Measurements from ENCODE around the gene RSPH6A.
A peak's percentile ranks its signal among the peaks of the same experiment; 100 is the strongest.

The RSPH6A gene

DNA sequence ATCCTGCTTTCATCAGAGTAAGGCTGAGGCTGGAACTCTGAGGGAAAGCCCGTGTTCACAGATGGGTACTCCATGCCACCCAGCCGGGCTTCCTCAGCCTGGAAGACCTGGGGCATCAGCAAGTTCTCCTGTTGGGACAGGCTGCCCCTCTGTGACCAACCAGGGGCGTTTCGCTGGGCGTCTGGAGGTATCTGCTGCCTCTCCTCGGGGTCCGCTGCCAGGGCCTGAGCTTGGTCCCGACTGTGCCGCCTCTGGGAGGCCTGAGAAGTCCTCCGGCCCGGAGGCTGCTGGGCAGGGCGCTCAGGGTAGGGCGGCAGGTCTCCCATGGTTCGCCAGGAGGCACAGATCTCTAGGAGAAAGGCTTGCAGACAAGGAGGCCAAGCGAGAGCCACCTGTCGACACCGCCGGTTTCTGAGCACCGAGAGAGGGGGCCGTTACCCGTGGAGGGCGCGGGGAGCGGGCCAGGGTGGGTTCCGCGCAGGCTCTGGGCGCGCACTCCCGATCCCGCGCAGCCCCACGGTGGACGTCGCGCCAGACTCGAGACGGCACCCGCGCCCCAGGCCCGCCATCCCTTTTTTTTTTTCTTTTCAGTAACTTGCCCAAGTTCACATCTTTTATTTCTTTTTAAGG, at the start of gene RSPH6A:
Gene RSPH6A, minus strand, starts transcription at position 458 of the 630 bp plus-strand sequence. Its CDS starts 132 bp downstream, at position 326.
- ATAC-seq, result no peak
- no peak within 1 kb of the TSS for H3K4me3 Mint-ChIP-seq
- no peaks in the 10 kb centered on the region for H3K36me3 Mint-ChIP-seq
- H3K4me1 Mint-ChIP-seq, result peaks cover 16% of the 10 kb centered on the region
- H3K27me3 Mint-ChIP-seq, result no peaks in the 10 kb centered on the region
- no peak within 1 kb of the TSS for H3K27ac Mint-ChIP-seq
- no peaks in the 10 kb centered on the region for H3K9me3 Mint-ChIP-seq

DNA sequence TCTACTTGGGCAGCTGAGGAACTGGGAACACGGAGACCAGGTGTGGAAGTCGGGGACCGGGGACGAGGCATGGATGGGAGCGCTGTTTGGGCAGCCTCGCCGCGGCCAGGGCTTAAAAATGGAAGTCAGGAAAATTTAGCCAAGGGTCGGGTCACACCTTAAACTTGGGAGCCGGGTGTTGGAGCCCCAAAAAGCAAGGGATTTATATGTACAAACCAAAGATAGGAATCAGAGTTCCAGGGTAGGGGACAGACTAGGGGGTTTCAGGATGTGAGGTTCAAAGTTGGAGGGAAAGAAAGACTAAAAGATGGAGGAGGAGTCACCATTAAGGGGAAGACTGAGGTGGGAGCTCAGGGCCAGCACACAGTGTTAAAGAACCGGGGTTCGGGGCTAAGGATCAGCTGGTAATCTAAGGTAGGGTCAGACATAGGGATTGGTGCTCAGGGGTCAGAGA, 49.5 kb upstream of the RSPH6A start:
- H3K4me3 Mint-ChIP-seq, result no peak overlapping the region
- H3K27ac Mint-ChIP-seq, result no peak overlapping the region
- H3K4me1 Mint-ChIP-seq, result peaks cover 36% of the 10 kb centered on the region
- peaks cover 26% of the 10 kb centered on the region for H3K27me3 Mint-ChIP-seq
- H3K36me3 Mint-ChIP-seq, result peaks cover 11% of the 10 kb centered on the region
- ATAC-seq, result no peak
- H3K9me3 Mint-ChIP-seq, result no peaks in the 10 kb centered on the region

DNA sequence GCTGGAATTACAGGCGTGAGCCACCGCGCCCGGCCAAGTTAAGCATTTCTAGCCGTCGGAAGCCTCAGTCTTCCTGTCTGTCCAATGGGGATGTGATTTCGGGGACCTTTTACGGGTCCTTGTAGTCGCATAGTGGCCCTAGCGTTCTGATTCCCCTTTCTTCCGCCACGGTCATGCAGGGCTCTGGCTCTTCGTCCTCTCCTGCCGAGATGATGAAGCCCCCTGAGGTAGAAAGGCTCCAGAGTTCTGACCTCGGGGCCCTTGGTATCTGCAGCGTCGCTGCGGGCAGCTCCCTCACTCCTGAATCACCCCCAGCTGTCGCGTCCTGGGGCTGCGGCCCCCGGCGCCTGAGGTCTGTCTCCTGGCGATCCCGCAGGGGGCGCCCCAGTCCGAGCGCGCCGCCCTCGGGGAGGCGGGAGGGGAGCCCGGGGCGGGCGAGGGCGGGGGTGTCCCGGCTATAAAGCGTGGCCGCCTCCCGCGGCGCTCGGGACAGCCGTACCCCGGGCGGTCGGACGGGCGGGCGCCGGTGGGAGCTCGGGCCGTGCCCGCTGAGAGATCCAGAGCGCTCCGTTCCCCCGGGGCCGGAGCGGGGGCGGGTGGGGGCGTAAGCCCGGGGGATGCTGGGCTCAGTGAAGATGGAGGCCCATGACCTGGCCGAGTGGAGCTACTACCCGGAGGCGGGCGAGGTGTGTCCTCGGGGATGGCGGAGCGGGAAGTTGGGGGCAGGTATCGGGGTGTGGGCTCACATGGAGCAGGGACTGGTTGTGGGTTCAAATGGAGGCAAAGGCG, 48.9 kb upstream of the RSPH6A start, which contains the start of gene FOXA3:
Gene FOXA3, plus strand, starts transcription at position 487 of the 789 bp plus-strand sequence. Its CDS starts 131 bp downstream, at position 618.
- Mint-ChIP-seq H3K4me1 (peaks cover 40% of the 10 kb centered on the region), H3K27me3 (peaks cover 26% of the 10 kb centered on the region), H3K36me3 (peaks cover 17% of the 10 kb centered on the region), H3K4me3 (peak within 1 kb of the TSS; percentile 90), H3K9me3 (no peaks in the 10 kb centered on the region), H3K27ac (peak within 1 kb of the TSS; percentile 93)
- peak; percentile 14 for ATAC-seq

DNA sequence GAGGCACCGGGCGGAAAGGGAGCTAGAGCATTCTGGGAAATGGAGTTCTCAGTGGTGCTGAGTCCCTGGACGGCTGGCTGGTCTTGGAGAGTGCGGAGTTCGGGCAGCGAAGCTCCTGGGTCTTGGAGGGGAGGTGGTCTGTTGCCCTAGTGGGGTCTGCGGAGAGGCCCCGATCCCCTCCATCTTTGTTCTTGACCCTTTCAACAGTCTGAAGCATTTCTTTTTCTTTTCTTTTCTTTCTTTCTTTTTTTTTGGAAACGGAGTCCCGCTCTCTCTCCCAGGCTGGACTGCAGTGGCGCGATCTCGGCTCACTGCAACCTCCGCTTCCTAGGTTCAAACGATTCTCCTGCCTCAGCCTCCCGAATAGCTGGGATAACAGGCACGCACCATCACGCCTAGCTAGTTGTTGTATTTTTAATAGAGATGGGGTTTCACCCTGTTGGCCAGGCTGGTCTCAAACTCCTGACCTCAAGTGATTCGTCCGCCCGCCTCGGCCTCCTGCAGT, 48.3 kb upstream of the RSPH6A start:
- Mint-ChIP-seq H3K4me1 (peaks cover 43% of the 10 kb centered on the region), H3K4me3 (peak overlapping the region; percentile 90), H3K27ac (peak overlapping the region; percentile 93), H3K9me3 (no peaks in the 10 kb centered on the region), H3K36me3 (peaks cover 23% of the 10 kb centered on the region), H3K27me3 (peaks cover 26% of the 10 kb centered on the region)
- ATAC-seq, result no peak

DNA sequence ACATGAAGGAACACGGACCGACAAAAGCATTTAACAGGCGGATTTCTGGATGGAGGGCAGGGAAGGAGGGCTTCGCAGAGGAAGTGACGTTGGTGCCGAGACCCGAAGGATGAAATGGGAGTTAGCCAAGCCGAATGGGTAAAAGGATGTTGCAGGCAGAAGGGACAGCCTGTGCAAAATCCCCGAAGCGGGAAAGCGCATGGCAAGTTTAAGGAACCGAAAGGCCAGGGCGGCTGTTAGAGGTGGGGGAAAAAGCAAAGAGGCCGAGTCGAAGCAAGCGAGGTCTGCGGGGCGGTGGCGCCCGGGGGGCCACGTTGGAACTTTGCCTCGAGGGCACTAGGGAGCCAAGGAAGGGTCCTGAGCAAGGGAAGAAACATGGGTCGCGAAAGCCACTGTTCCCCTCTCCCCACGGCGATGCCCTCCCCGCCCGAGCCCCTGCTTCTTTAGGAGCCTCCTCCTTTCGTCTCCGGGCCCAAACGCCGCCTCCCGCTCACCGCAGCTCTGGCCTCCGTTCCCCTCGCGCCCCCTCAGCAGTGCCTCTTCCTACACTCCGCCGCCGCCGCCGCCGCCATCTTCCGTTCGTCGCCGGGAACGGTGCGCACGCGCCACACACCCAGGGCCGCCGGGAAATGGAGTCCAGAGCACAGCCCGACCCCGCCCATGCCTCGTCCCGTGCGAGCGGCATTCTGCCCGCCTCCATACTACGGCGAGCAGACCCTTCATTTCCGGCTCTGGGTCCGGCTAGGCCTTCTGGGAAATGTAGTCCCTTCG, 47.6 kb upstream of the RSPH6A start, which contains the start of gene SYMPK:
Gene SYMPK, minus strand, starts transcription at position 584 of the 771 bp plus-strand sequence. CDS start 8,652 bp downstream, outside the sequence.
- Mint-ChIP-seq H3K27ac (peak within 1 kb of the TSS; percentile 93), H3K9me3 (no peaks in the 10 kb centered on the region), H3K4me1 (peaks cover 49% of the 10 kb centered on the region), H3K4me3 (peak within 1 kb of the TSS; percentile 90), H3K27me3 (peaks cover 26% of the 10 kb centered on the region), H3K36me3 (peaks cover 29% of the 10 kb centered on the region)
- peak; percentile 99 for ATAC-seq

DNA sequence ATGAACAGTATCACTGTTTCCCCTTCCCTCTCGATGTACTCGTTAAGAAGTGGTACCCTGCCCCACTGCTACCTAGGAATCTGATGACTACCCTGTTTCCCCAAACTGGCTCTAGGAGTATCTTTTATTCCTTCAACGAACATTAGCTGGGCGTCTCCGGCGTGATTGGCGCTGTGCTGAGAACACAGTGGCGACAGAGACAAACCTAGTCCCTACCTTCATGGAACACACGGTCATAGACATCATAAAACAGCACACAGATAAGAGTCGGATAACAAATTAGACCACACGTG, 47.1 kb upstream of the RSPH6A start:
- Mint-ChIP-seq H3K36me3 (peaks cover 29% of the 10 kb centered on the region), H3K4me3 (peak overlapping the region; percentile 90), H3K27me3 (peaks cover 26% of the 10 kb centered on the region), H3K9me3 (no peaks in the 10 kb centered on the region), H3K4me1 (peaks cover 49% of the 10 kb centered on the region), H3K27ac (peak overlapping the region; percentile 93)
- ATAC-seq, result no peak

DNA sequence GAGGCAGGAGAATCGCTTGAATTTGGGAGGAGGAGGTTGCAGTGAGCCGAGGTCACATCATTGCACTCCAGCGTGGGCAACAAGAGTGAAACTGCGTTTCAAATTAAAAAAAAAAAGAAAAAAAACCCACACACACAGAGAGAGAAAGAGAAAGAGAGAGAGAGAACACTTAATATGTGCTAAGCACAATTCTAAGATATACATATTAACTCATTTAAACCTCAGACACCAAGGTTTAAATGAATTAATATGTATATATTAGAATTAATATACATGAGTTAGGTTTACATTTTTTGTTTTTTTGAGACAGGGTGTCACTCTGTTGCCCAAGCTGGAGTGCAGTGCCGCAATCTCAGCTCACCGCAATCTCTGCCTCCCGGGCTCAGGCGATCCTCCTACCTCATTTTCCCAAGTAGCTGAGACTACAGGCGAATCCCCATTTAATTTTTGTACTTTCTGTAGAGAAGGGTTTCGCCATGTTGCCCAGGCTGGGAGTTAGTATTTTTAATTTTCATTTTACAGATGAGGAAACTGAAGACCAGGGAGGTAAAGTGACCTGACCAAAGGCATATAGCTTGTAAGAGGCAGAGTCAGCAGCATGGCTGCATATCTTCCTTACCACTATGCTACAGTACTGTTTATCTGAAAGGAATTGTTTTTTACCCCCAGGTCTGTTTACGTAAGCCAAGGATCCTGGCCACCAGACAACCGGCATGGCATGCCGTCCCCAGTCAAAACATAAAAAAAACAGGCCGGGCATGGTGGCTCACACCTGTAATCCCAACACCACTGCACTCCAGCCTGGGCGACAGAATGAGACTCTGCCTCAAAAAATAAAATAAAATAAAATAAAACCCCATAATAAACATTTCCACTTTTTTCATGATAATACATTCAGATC, 45.5 kb upstream of the RSPH6A start:
- Mint-ChIP-seq H3K27me3 (peaks cover 22% of the 10 kb centered on the region), H3K4me1 (peaks cover 52% of the 10 kb centered on the region), H3K4me3 (peak overlapping the region; percentile 90), H3K27ac (peak overlapping the region; percentile 93), H3K9me3 (no peaks in the 10 kb centered on the region), H3K36me3 (peaks cover 39% of the 10 kb centered on the region)
- no peak for ATAC-seq

DNA sequence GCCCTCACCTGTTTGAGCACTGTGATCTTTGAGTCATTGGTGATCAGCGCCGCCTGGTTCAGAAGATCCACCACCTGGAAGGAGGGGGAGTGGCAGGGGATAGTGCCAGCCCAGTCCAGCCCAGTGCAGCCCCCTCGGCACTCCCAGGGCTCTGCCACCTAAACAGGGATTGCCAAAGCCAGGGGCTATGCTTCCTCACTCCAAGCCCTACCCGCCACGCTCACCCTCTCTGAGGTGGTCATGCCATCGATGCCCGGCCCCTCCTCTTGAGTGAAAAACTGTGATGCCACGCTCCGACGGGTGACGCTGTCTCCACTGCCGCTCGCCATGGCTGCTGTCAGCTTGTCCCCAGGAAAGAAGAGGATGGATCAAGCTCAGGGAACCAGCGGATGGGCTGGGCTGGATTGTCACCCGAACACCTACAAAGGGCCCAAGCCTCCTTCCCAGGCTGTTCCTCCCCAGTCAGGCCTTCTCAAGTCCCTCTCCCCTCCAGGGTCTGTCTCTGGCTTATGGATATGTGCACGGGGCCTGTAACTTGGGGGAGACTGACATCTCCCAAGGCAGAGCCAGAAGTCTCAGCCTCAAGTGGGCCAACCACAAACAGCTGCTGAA, 39.2 kb upstream of the RSPH6A start:
- no peak overlapping the region for H3K4me3 Mint-ChIP-seq
- peaks cover 35% of the 10 kb centered on the region for H3K4me1 Mint-ChIP-seq
- no peak for ATAC-seq
- peaks cover 71% of the 10 kb centered on the region for H3K36me3 Mint-ChIP-seq
- H3K27ac Mint-ChIP-seq, result no peak overlapping the region
- no peaks in the 10 kb centered on the region for H3K27me3 Mint-ChIP-seq
- no peaks in the 10 kb centered on the region for H3K9me3 Mint-ChIP-seq

DNA sequence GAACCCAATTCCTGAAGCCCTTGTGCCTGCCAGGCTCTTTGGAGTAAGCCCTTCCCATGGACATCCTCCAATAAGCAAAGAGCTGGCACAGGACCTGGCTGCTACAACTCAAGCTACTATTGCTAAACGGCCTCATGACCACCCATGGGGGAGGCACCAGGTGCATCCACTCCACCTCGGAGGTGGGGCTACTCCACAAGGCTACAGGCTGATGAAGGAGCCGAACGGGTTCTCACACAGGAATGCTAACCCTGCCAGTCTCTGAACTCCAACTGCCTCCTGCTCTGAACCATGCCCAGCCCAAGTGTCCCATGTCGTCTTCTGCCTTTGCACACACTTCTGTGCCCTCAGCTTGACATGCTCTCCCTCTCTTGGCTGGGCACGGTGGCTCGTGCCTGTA, 37.9 kb upstream of the RSPH6A start:
- H3K9me3 Mint-ChIP-seq, result no peaks in the 10 kb centered on the region
- H3K4me3 Mint-ChIP-seq, result no peak overlapping the region
- H3K27ac Mint-ChIP-seq, result no peak overlapping the region
- peaks cover 67% of the 10 kb centered on the region for H3K36me3 Mint-ChIP-seq
- ATAC-seq, result no peak
- H3K4me1 Mint-ChIP-seq, result peaks cover 25% of the 10 kb centered on the region
- H3K27me3 Mint-ChIP-seq, result no peaks in the 10 kb centered on the region

DNA sequence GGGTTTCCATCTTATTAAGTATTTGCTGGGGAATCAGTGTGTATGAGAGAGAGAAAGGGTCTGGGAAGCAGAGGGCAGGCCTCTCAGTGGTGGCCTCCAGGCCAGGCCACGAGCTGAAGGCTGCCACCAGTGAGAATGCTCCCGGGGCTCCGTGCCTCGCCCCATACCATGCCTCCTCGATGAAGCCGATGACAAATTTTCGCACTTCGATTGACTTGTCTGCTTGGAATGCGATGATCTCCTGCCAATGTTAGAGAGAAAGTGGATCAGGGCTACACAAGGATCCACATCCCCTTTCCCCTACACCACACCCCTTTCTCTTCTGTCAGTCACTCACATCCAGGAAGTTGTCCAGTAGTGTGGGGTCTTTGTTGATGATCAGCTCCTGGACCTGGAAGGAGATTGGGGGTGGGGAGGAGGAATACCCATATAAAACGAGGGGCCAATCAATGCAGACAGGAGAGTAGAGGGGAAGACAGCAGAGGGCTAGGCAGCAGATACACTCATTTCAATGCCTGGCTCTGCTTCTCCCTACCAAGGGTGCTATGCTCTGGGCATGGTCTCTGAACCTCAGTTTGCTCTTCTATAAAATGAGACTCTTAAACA, 37.1 kb upstream of the RSPH6A start:
- ATAC-seq, result no peak
- H3K27ac Mint-ChIP-seq, result no peak overlapping the region

DNA sequence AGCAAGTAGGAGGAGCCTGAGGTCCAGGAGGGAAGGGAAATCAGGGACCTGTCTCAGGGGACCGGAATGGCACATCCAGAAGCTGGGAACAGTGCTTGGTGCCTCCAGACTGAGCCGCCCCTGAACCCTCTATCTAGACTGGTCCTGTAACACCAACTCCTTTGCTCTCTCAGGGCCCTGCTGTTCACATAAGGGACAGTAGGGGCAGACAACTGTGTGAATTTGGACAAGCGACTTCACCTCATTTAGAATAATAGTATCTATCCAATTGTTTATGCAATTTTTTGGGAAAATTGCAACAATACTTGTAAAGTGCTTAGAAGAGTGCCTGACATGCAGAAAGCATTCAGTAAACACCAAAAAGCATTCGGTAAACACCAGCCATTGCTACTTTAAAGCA, 33.8 kb upstream of the RSPH6A start:
- H3K9me3 Mint-ChIP-seq, result no peaks in the 10 kb centered on the region
- ATAC-seq, result no peak
- no peak overlapping the region for H3K4me3 Mint-ChIP-seq
- H3K4me1 Mint-ChIP-seq, result peaks cover 18% of the 10 kb centered on the region
- H3K36me3 Mint-ChIP-seq, result peaks cover 76% of the 10 kb centered on the region
- no peak overlapping the region for H3K27ac Mint-ChIP-seq
- H3K27me3 Mint-ChIP-seq, result no peaks in the 10 kb centered on the region

More for the DNA sequence above, 37.1 kb upstream of the RSPH6A start:
- no peak overlapping the region for H3K4me3 Mint-ChIP-seq
- no peaks in the 10 kb centered on the region for H3K27me3 Mint-ChIP-seq
- H3K4me1 Mint-ChIP-seq, result peaks cover 23% of the 10 kb centered on the region
- no peaks in the 10 kb centered on the region for H3K9me3 Mint-ChIP-seq
- peaks cover 73% of the 10 kb centered on the region for H3K36me3 Mint-ChIP-seq

DNA sequence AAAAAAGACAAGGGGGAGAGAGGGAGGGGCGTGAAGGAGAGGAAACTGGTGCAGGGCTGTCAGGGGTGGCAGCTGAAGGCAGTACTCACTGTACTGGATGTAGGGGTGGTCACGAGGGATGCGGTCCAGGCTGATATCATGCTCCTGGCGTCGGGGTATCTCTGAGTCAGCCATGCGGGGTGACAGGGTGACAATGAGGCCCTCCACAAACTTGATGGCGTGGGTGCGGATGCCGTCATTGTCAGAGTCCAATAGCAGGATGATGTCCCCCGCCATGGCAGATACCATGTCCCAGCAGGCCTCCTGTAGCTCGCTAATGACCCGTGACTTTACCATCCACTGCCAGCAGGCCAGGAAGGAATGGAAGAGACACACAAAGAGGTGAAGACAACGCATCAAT, 32.6 kb upstream of the RSPH6A start:
- H3K4me1 Mint-ChIP-seq, result peaks cover 7% of the 10 kb centered on the region
- H3K9me3 Mint-ChIP-seq, result no peaks in the 10 kb centered on the region
- H3K36me3 Mint-ChIP-seq, result peaks cover 77% of the 10 kb centered on the region
- no peak overlapping the region for H3K27ac Mint-ChIP-seq
- H3K27me3 Mint-ChIP-seq, result no peaks in the 10 kb centered on the region
- ATAC-seq, result no peak
- H3K4me3 Mint-ChIP-seq, result no peak overlapping the region

DNA sequence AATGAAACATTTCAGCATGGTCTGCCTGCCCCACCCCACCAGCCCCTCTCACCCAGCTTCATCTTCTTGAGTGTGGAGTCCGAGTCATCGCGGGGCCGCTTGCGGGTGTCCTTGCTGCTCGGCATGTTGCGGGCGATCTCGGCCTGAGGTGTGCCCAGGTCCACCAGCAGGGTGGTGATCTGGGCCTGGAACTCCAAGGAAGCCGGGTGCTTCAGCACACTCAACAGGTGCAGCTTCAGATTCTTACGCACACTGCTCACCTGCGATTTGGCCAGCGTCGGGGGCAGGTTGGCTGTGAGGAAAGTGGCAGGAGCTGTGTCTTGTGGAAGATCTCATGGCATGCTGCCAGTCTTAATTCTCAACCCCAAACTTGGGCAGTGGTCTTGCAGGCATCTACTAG, 27.1 kb upstream of the RSPH6A start:
- ATAC-seq, result no peak
- Mint-ChIP-seq H3K27me3 (no peaks in the 10 kb centered on the region), H3K27ac (no peak overlapping the region), H3K9me3 (no peaks in the 10 kb centered on the region), H3K36me3 (peaks cover 79% of the 10 kb centered on the region), H3K4me1 (no peaks in the 10 kb centered on the region), H3K4me3 (no peak overlapping the region)

DNA sequence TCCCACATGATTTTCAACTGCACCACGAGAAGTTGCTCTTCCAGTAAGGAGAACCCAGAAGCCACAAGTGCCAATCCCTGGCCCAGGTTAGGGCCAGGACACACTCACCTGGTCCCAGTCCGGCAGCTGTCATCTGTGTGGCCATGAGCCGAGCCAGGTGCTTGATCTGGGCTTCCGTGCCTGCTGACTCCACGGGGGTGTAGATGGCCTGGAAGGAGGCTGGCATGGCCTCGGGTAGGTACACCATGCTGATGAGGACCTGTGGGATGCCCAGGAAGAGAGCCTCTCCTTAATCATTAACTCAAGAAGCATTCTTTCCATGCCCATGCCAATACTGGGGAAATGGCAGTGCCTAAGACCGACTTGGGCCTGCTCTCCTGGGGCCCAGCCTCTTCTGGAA, 19.9 kb upstream of the RSPH6A start:
- H3K36me3 Mint-ChIP-seq, result peaks cover 77% of the 10 kb centered on the region
- H3K27me3 Mint-ChIP-seq, result no peaks in the 10 kb centered on the region
- H3K4me3 Mint-ChIP-seq, result no peak overlapping the region
- H3K4me1 Mint-ChIP-seq, result peaks cover 8% of the 10 kb centered on the region
- H3K27ac Mint-ChIP-seq, result peak overlapping the region; percentile 55
- ATAC-seq, result no peak
- no peaks in the 10 kb centered on the region for H3K9me3 Mint-ChIP-seq

All from stimulated activated memory B cell treated with anti-CD40 and anti-IgM and Interleukin-4, amounts not matched to agents 10 μg/mL and 1 μg/mL and 100 μg/mL, for 72 hours (primary cell).